ENCODE results near the gene PLK5.

- TF ChIP-seq CTCF (IDR thresholded peaks at IDR 0.05), result peak in 2 of 5 experiments; percentile 9 to 14
- peak; percentile 82 for TF ChIP-seq POLR2A (IDR thresholded peaks at IDR 0.05)
- peak; percentile 58 to 90 (median 86) for TF ChIP-seq POLR2AphosphoS5 (IDR thresholded peaks at IDR 0.05)
- no peak for TF ChIP-seq EP300 (IDR thresholded peaks at IDR 0.05; ENCODE audit: low read depth)
Measured at GRCh38 chr19:1478934-1479707, 44.8 kb upstream of the PLK5 start, which contains the start of gene C19orf25.

All from transverse colon (tissue), 4 donors.